Measurements from ENCODE around the gene TBC1D5.

TBC1D5 gene

DNA sequence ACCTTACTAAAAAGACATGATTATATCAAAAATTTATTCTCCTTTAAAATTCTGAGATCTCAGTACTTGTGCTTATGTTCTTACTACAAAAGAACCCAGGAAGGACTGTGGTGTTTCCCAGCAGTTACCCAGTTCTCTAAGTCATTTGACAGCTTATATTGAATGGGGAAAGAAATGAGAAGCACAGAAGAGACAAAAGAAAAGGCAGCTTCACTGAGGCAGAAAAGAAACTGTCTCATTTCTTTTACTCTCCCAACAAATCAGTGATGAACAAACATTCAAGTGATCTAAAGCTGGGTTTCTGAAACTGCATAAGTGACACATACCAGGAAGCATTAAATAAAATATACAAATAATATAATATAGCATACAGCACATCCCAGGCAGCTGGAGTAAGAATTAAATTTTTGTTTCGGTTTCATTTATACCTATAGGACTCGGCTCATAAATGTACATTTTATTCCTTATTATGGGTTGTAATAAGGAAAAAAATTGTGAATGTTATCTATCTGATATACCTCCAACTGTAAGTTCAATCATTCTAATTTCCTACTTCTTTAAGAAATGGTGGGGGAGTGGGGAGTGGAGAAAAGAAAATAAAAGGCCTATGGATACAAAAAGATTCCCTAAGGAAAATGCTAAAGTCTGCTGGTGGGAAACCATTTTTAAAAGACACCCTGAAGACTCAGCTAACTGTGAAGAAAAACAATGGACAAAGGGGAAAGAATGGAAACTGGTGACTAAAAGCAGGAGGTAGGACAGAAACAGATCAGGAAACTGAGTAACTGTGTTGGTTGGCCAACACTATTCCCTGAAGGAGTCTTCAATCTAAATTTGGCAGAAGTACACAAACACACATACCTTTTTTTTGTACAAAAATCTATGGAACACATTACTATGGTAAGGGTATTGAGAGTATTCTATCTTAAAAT, 156.8 kb downstream of the TBC1D5 start:
- in situ Hi-C loops (cut with MboI; ENCODE audit: low pct_unique_long_range_greater_than_20kb, low sequenced_read_pairs, unreplicated experiment): no loop called here

DNA sequence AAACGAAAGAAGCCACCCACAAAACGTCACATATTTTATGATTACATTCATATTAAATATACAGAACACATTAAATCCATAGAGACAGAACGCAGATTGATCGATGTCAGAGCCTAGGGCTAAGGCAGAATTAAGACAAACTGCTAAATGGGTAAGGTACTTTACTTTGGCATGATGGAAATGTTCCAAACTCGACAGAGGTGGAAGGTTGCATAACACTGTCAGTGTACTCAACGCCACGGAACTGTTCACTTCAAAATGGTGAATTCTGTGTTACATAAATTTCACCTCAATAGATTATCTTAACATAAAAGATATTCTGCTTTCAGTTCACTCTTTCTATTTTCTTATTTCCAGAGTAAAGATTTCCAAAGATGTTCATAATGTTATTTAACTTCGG, 158.4 kb downstream of the TBC1D5 start:
- TF ChIP-seq, protein P1, sequence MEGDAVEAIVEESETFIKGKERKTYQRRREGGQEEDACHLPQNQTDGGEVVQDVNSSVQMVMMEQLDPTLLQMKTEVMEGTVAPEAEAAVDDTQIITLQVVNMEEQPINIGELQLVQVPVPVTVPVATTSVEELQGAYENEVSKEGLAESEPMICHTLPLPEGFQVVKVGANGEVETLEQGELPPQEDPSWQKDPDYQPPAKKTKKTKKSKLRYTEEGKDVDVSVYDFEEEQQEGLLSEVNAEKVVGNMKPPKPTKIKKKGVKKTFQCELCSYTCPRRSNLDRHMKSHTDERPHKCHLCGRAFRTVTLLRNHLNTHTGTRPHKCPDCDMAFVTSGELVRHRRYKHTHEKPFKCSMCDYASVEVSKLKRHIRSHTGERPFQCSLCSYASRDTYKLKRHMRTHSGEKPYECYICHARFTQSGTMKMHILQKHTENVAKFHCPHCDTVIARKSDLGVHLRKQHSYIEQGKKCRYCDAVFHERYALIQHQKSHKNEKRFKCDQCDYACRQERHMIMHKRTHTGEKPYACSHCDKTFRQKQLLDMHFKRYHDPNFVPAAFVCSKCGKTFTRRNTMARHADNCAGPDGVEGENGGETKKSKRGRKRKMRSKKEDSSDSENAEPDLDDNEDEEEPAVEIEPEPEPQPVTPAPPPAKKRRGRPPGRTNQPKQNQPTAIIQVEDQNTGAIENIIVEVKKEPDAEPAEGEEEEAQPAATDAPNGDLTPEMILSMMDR (IDR thresholded peaks at IDR 0.05; ENCODE audit: extremely low read depth, insufficient read depth, missing control alignments): no peak
- in situ Hi-C loops (cut with MboI; ENCODE audit: low pct_unique_long_range_greater_than_20kb, low sequenced_read_pairs, unreplicated experiment): no loop called here

More for the DNA sequence above, 156.8 kb downstream of the TBC1D5 start:
- DNase-seq (ENCODE audit: low spot score): no peak
- TF ChIP-seq, protein P1 (IDR thresholded peaks at IDR 0.05; ENCODE audit: extremely low read depth, insufficient read depth, missing control alignments): no peak

DNA sequence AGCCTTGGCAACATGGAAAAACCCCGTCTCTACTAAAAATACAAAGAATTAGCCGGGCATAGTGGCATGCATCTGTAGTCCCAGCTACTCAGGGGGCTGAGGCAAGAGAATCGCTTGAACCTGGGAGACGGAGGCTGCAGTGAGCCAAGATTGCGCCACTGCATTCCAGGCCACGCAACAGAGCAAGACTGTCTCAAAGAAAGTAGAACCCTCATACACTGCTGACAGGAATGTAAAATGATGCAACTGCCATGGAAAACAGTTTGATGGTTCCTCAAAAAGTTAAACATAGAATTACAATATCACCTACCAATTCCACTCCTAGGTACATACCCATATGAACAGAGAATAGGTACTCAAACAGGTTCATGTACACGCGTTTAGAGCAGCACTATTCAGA, 158.9 kb downstream of the TBC1D5 start:
- in situ Hi-C loops (cut with MboI; ENCODE audit: low pct_unique_long_range_greater_than_20kb, low sequenced_read_pairs, unreplicated experiment): no loop called here

More for the DNA sequence above, 158.4 kb downstream of the TBC1D5 start:
- no peak for DNase-seq (ENCODE audit: low spot score)

DNA sequence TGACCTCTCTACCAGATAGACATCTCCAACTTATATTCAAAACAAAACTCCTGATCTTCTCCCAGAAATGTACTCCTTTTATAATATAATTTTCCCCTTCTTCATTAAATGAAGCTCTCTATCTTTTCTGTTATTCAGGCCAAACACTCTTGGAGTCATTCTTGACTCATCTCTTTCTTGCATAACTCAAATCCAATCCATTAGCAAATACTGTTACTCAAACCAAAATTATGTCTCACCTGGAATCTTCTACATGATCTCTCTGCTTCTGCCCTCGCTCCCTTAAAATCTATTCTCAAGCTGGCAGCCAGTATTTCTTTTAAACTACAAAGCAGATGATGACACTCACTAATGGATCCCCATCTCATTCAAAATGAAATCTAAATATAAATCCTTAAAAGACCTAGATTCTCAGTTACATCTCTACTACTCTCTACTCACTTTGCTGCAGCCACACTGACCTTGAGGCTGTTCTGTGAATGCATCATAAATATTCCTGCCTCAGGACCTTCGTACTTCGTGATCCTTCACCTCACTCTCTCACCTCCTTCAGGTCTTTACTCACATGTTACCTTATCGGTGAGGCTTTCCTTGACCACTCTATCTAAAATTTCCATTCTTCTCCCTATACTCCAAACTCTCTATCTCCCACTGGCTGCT, 160.9 kb downstream of the TBC1D5 start:
- DNase-seq (ENCODE audit: low spot score): no peak
- TF ChIP-seq, protein P1 (IDR thresholded peaks at IDR 0.05; ENCODE audit: extremely low read depth, insufficient read depth, missing control alignments): no peak
- in situ Hi-C loops (cut with MboI; ENCODE audit: low pct_unique_long_range_greater_than_20kb, low sequenced_read_pairs, unreplicated experiment): no loop called here

More for the DNA sequence above, 158.9 kb downstream of the TBC1D5 start:
- TF ChIP-seq, protein P1 (IDR thresholded peaks at IDR 0.05; ENCODE audit: extremely low read depth, insufficient read depth, missing control alignments): no peak
- no peak for DNase-seq (ENCODE audit: low spot score)

DNA sequence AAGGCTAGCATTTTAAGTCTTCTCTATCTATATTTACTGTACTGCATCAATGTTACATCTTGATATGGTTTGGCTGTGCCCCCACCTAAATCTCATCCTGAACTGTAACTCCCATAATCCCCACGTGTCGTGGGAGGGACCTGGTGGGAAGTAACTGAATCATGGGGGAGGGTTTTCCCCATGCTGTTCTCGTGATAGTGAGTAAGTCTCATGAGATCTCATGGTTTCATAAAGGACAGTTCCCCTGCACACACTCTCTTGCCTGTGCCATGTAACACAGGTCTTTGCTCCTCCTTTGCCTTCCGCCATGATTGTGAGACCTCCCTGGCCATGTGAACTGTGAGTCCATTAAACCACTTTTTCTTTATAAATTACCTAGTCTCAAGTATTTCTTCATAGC, 161.5 kb downstream of the TBC1D5 start:
- DNase-seq (ENCODE audit: low spot score): no peak
- TF ChIP-seq, protein P1 (IDR thresholded peaks at IDR 0.05; ENCODE audit: extremely low read depth, insufficient read depth, missing control alignments): no peak
- in situ Hi-C loops (cut with MboI; ENCODE audit: low pct_unique_long_range_greater_than_20kb, low sequenced_read_pairs, unreplicated experiment): no loop called here

DNA sequence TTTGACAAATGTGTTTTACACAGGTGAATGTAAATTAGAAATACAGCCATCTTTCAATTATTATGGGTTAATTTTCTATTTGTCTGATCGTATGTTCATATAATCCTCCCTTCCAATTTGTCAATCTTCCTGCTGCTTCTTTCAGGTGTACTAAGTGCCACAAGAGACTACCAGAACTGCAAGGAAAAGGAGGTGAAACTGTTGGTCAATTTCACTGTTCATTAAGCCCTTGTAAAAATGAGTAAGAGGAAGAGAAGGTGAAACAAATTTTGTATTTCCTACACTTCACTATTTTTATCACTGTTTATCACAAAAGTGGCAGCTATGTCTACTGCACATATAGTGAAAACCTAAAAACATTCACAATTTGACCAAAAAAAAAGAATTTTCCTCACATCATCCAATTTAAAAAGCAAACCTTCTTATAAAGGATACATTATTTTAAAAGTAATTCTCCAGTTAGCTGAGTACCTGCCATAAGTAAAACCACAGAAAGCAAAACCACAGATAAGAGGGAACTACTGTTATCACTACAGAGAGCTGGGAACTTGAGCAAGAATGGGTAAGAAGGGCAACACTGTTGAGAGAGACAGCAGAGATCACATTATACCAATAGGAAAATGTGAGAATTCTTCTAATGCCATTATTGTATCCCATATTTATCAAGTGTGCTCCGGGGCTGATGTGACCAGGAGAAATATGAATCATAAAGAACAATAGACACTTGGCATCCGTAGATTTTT, 163.0 kb downstream of the TBC1D5 start:
- in situ Hi-C loops (cut with MboI; ENCODE audit: low pct_unique_long_range_greater_than_20kb, low sequenced_read_pairs, unreplicated experiment): no loop called here
- TF ChIP-seq, protein P1 (IDR thresholded peaks at IDR 0.05; ENCODE audit: extremely low read depth, insufficient read depth, missing control alignments): no peak
- DNase-seq (ENCODE audit: low spot score): peak; percentile 11

All from GM13977 (cell line).